SK-N-SH (cell line): ENCODE data around the gene GJC3. TPM values are rescaled to one million over a fixed set of nuclear protein-coding genes. Genes with fewer than 3 reads are reported as not detected.

Experiments used
- CTCF ChIP-seq: fragments of 200-600 bp; sonication (generic); IDR thresholded peaks from 2 replicates; pipeline ENCODE4 v1.6.1; 2017; ENCODE audit warnings: antibody characterized with exemption, mild to moderate bottlenecking, moderate library complexity
- ELF1 ChIP-seq: IDR thresholded peaks from 2 replicates; pipeline ENCODE4 v1.4.0; 2012
- EP300 ChIP-seq, 2 experiments: IDR thresholded peaks; 2 replicates each; pipeline versions ENCODE4 v1.4.0 to v1.6.1; 2012; ENCODE audit warnings: borderline replicate concordance in 1 of 2, low read depth in 1 of 2, low read length in 1 of 2
- FOSL2 ChIP-seq: IDR thresholded peaks from 2 replicates; pipeline ENCODE4 v1.4.0; 2012; ENCODE audit warnings: low read depth, mild to moderate bottlenecking, moderate library complexity, borderline replicate concordance
- FOXJ3 ChIP-seq: sonication (generic); formaldehyde crosslinking; IDR thresholded peaks from 2 replicates; pipeline ENCODE4 v1.5.1; 2020; ENCODE audit warnings: mild to moderate bottlenecking, missing genetic modification reagents
- FOXM1 ChIP-seq: IDR thresholded peaks from 2 replicates; pipeline ENCODE4 v1.4.0; 2012; ENCODE audit warnings: low read depth, mild to moderate bottlenecking
- GABPA ChIP-seq: IDR thresholded peaks from 2 replicates; pipeline ENCODE4 v1.4.0; 2012; ENCODE audit warnings: low read depth, mild to moderate bottlenecking
- IRF3 ChIP-seq: fragments of 150-350 bp; IDR thresholded peaks from 2 replicates; pipeline ENCODE4 v1.6.1; 2016; ENCODE audit warnings: mild to moderate bottlenecking, low read depth, low read length
- JUND ChIP-seq: IDR thresholded peaks from 2 replicates; pipeline ENCODE4 v1.4.0; 2012
- NFIC ChIP-seq: IDR thresholded peaks from 2 replicates; pipeline ENCODE4 v1.4.0; 2012; ENCODE audit warnings: borderline replicate concordance
- PBX3 ChIP-seq: IDR thresholded peaks from 2 replicates; pipeline ENCODE4; 2012
- RAD21 ChIP-seq: IDR thresholded peaks from 2 replicates; pipeline ENCODE4 v1.6.1; 2012; ENCODE audit warnings: mild to moderate bottlenecking, low read length
- RCOR1 ChIP-seq: fragments of 150-350 bp; IDR thresholded peaks from 2 replicates; pipeline ENCODE4 v1.6.1; 2017; ENCODE audit warnings: antibody characterized with exemption, low read length
- RFX5 ChIP-seq: IDR thresholded peaks from 2 replicates; pipeline ENCODE4 v1.6.1; 2012; ENCODE audit warnings: mild to moderate bottlenecking, improper control_type of control experiment, low read length
- RXRA ChIP-seq: IDR thresholded peaks from 2 replicates; pipeline ENCODE4 v1.4.0; 2012; ENCODE audit warnings: low read depth, mild to moderate bottlenecking, borderline replicate concordance
- SIN3A ChIP-seq: IDR thresholded peaks from 2 replicates; pipeline ENCODE4 v1.6.1; 2012; ENCODE audit warnings: low read depth, mild to moderate bottlenecking, low read length, moderate library complexity, borderline replicate concordance
- SMC3 ChIP-seq: IDR thresholded peaks from 2 replicates; pipeline ENCODE4 v1.6.1; 2012; ENCODE audit warnings: low read depth, low read length, improper control_type of control experiment
- TAF1 ChIP-seq: IDR thresholded peaks from 2 replicates; pipeline ENCODE4 v1.6.1; 2012; ENCODE audit warnings: low read depth, mild to moderate bottlenecking, low read length, moderate library complexity, borderline replicate concordance
- TCF12 ChIP-seq: IDR thresholded peaks from 2 replicates; pipeline ENCODE4 v1.4.0; 2012
- TEAD4 ChIP-seq: IDR thresholded peaks from 2 replicates; pipeline ENCODE4 v1.4.0; 2012; ENCODE audit warnings: mild to moderate bottlenecking, borderline replicate concordance; ENCODE audit not compliant: insufficient read depth
- USF1 ChIP-seq: IDR thresholded peaks from 2 replicates; pipeline ENCODE4 v1.4.0; 2012; ENCODE audit warnings: low read depth, borderline replicate concordance
- USF2 ChIP-seq: fragments of 150-350 bp; IDR thresholded peaks from 2 replicates; pipeline ENCODE4 v1.6.1; 2017; ENCODE audit warnings: antibody characterized with exemption, low read length, low read depth, borderline replicate concordance
- YY1 ChIP-seq: IDR thresholded peaks from 2 replicates; pipeline ENCODE4 v1.4.0; 2012; ENCODE audit warnings: low read depth, mild to moderate bottlenecking
- ZBTB33 ChIP-seq: IDR thresholded peaks from 2 replicates; pipeline ENCODE4 v1.4.0; 2012; ENCODE audit warnings: low read depth, borderline replicate concordance
- polyA plus RNA-seq, 3 experiments: library from polyadenylated mRNA; depleted of rRNA; stranded (reverse); fragments of >200 nt; gene quantifications; 2 replicates each; pipeline ENCODE4 v1.2.3, GENCODE V29; 2012

The GJC3 gene
- polyA plus RNA-seq, 1 of the 3 experiments (the other 2 are of a cell fraction), result not detected

- TF ChIP-seq GABPA, result peak; percentile 86
- no peak for TF ChIP-seq EP300 (IDR thresholded peaks at IDR 0.05; ENCODE audit: borderline replicate concordance in 1 of 2, low read depth in 1 of 2, low read length in 1 of 2)
- no peak for TF ChIP-seq FOSL2
- TF ChIP-seq USF2, result no peak
- no peak for TF ChIP-seq ZBTB33
- no peak for TF ChIP-seq PBX3
- peak; percentile 20; the same call in 1 of the 2 replicates for TF ChIP-seq CTCF
- no peak for TF ChIP-seq FOXJ3 (CRISPR knock-in tag)
- no peak for TF ChIP-seq TEAD4
- TF ChIP-seq YY1, result no peak
- TF ChIP-seq NFIC, result no peak
- TF ChIP-seq TAF1, result peak; percentile 62
- no peak for TF ChIP-seq RAD21
- no peak for TF ChIP-seq USF1
- no peak for TF ChIP-seq FOXM1
- no peak for TF ChIP-seq TCF12
- no peak for TF ChIP-seq IRF3
- no peak; the same call in 1 of the 2 replicates for TF ChIP-seq SIN3A
- no peak for TF ChIP-seq SMC3
- TF ChIP-seq JUND, result no peak
- TF ChIP-seq ELF1, result peak; percentile 77
- no peak for TF ChIP-seq RCOR1
- no peak for TF ChIP-seq RFX5
- TF ChIP-seq RXRA, result no peak
Measured at GRCh38 chr7:99918959-99919813, 10.2 kb downstream of the GJC3 start, which contains the start of gene TRIM4 (continued).
